Astrocyte (in vitro differentiated cells and primary cell): ENCODE measurements around the gene SGK1. TPM values are rescaled to one million over a fixed set of nuclear protein-coding genes. Genes with fewer than 3 reads are reported as not detected.
A peak's percentile ranks its signal among the peaks of the same experiment; 100 is the strongest.

Experiments
- DNase-seq: peaks from one replicate; pipeline ENCODE4 v3.0.0-alpha.2; 2010; ENCODE audit warnings: low read depth
- FAIRE-seq: peaks from 2 replicates; lab custom pipeline; 2011; peaks lifted over from hg19 to GRCh38; lab: Jason Lieb, UNC
- H2AFZ ChIP-seq: 2 replicates; pipeline ENCODE4 v1.6.0; 2012; ENCODE audit warnings: low read depth, low read length, inconsistent platforms
- H3K27ac ChIP-seq: 2 replicates; pipeline ENCODE4 v1.5.1; 2011; ENCODE audit warnings: low read depth, low read length, inconsistent platforms
- H3K27me3 ChIP-seq: 2 replicates; pipeline ENCODE4 v1.6.0; 2011; ENCODE audit warnings: low read length, inconsistent platforms; ENCODE audit not compliant: insufficient read depth
- H3K36me3 ChIP-seq: 2 replicates; pipeline ENCODE4 v1.5.1; 2011; ENCODE audit warnings: low read length, inconsistent platforms; ENCODE audit not compliant: insufficient read depth
- H3K4me1 ChIP-seq: 2 replicates; pipeline ENCODE4 v1.5.1; 2011; ENCODE audit warnings: low read length, inconsistent platforms; ENCODE audit not compliant: insufficient read depth
- H3K4me2 ChIP-seq: 2 replicates; pipeline ENCODE4 v1.6.0; 2012; ENCODE audit warnings: low read length, inconsistent platforms
- H3K4me3 ChIP-seq: 2 replicates; pipeline ENCODE4 v1.5.1; 2011; ENCODE audit warnings: low read depth, mild to moderate bottlenecking, low read length, inconsistent platforms; ENCODE audit not compliant: insufficient read depth
- H3K79me2 ChIP-seq: 2 replicates; pipeline ENCODE4 v1.6.0; 2012; ENCODE audit warnings: mild to moderate bottlenecking, low read length, inconsistent platforms; ENCODE audit not compliant: insufficient read depth
- H3K9ac ChIP-seq: 2 replicates; pipeline ENCODE4 v1.6.0; 2012; ENCODE audit warnings: mild to moderate bottlenecking, low read length, inconsistent platforms
- H3K9me3 ChIP-seq: 2 replicates; pipeline ENCODE4 v1.5.1; 2012; ENCODE audit warnings: low read depth, mild to moderate bottlenecking, low read length, inconsistent platforms; ENCODE audit not compliant: insufficient read depth
- H4K20me1 ChIP-seq: 2 replicates; pipeline ENCODE4 v1.6.0; 2012; ENCODE audit warnings: low read length, inconsistent platforms; ENCODE audit not compliant: insufficient read depth
- H3K27ac Mint-ChIP-seq: one replicate; pipeline ENCODE4 v1.8.0; 2021; ENCODE audit warnings: mild to moderate bottlenecking, mixed read lengths; ENCODE audit not compliant: unreplicated experiment
- H3K27me3 Mint-ChIP-seq: one replicate; pipeline ENCODE4 v1.8.0; 2021; ENCODE audit warnings: low read depth, mixed read lengths; ENCODE audit not compliant: unreplicated experiment
- H3K36me3 Mint-ChIP-seq: one replicate; pipeline ENCODE4 v1.8.0; 2021; ENCODE audit warnings: low read depth, mixed read lengths; ENCODE audit not compliant: unreplicated experiment
- H3K4me1 Mint-ChIP-seq: one replicate; pipeline ENCODE4 v1.8.0; 2021; ENCODE audit warnings: low read depth, mixed read lengths; ENCODE audit not compliant: unreplicated experiment
- H3K4me3 Mint-ChIP-seq: one replicate; pipeline ENCODE4 v1.8.0; 2021; ENCODE audit warnings: mild to moderate bottlenecking, moderate library complexity, mixed read lengths; ENCODE audit not compliant: unreplicated experiment
- H3K9me3 Mint-ChIP-seq: one replicate; pipeline ENCODE4 v1.8.0; 2021; ENCODE audit warnings: mild to moderate bottlenecking, mixed read lengths; ENCODE audit not compliant: unreplicated experiment
- CTCF ChIP-seq: IDR thresholded peaks from 2 replicates; pipeline ENCODE4 v1.5.1; 2011; ENCODE audit warnings: low read depth, mild to moderate bottlenecking, inconsistent platforms, low read length, moderate library complexity; ENCODE audit not compliant: insufficient read depth
- EZH2 ChIP-seq: IDR thresholded peaks from 2 replicates; pipeline ENCODE4 v1.6.1; 2012; ENCODE audit warnings: mild to moderate bottlenecking, low read length, inconsistent platforms; ENCODE audit not compliant: insufficient read depth
- total RNA-seq: library from RNA; stranded (reverse); gene quantifications from 2 replicates; pipeline ENCODE4 v1.2.1, GENCODE V29; 2021

Gene SGK1
- total RNA-seq, 1 donor from 2014 or later = 117 TPM

- Histone ChIP-seq H3K36me3 (no peaks in the 10 kb centered on the region), H3K9ac (no peak overlapping the region), H3K4me3 (no peak overlapping the region), H3K27me3 (no peaks in the 10 kb centered on the region), H3K4me2 (peak overlapping the region; percentile 16), H3K9me3 (no peaks in the 10 kb centered on the region), H3K27ac (no peak overlapping the region), H4K20me1 (no peaks in the 10 kb centered on the region), H3K79me2 (no peaks in the 10 kb centered on the region), H2AFZ (no peak overlapping the region), H3K4me1 (no peaks in the 10 kb centered on the region)
- H3K27me3 Mint-ChIP-seq = no peaks in the 10 kb centered on the region
- peak; percentile 20 for FAIRE-seq
- H3K9me3 Mint-ChIP-seq = no peaks in the 10 kb centered on the region
- H3K4me3 Mint-ChIP-seq = no peak overlapping the region
- no peaks in the 10 kb centered on the region for H3K36me3 Mint-ChIP-seq
- TF ChIP-seq EZH2 (no peak), CTCF (peak; percentile 71)
- H3K4me1 Mint-ChIP-seq = no peaks in the 10 kb centered on the region
- DNase-seq = peak; percentile 58
- H3K27ac Mint-ChIP-seq = peak overlapping the region; percentile 72
These were observed 194.2 kb downstream of the SGK1 start for GRCh38 chr6:134123666-134124208.

- Histone ChIP-seq H3K4me2 (no peak overlapping the region), H3K4me3 (no peak overlapping the region), H3K27me3 (no peaks in the 10 kb centered on the region), H3K9ac (no peak overlapping the region), H3K27ac (no peak overlapping the region), H4K20me1 (no peaks in the 10 kb centered on the region), H3K36me3 (no peaks in the 10 kb centered on the region), H3K4me1 (no peaks in the 10 kb centered on the region), H3K79me2 (no peaks in the 10 kb centered on the region), H3K9me3 (no peaks in the 10 kb centered on the region), H2AFZ (no peak overlapping the region)
- Mint-ChIP-seq H3K9me3 (no peaks in the 10 kb centered on the region), H3K4me3 (no peak overlapping the region), H3K4me1 (peaks cover 3% of the 10 kb centered on the region), H3K27me3 (no peaks in the 10 kb centered on the region), H3K36me3 (no peaks in the 10 kb centered on the region), H3K27ac (no peak overlapping the region)
- no peak for TF ChIP-seq EZH2
- no peak for TF ChIP-seq CTCF
- DNase-seq (no peak), FAIRE-seq (no peak)
These were observed 195.1 kb downstream of the SGK1 start for GRCh38 chr6:134122775-134123174.

- H3K36me3 Mint-ChIP-seq = no peaks in the 10 kb centered on the region
- FAIRE-seq (no peak), DNase-seq (no peak)
- Histone ChIP-seq H3K9me3 (no peaks in the 10 kb centered on the region), H3K4me1 (peaks cover 4% of the 10 kb centered on the region), H3K27me3 (no peaks in the 10 kb centered on the region), H4K20me1 (no peaks in the 10 kb centered on the region), H3K4me3 (no peak overlapping the region), H3K36me3 (no peaks in the 10 kb centered on the region), H3K79me2 (no peaks in the 10 kb centered on the region), H2AFZ (no peak overlapping the region), H3K9ac (no peak overlapping the region), H3K27ac (no peak overlapping the region), H3K4me2 (no peak overlapping the region)
- TF ChIP-seq CTCF (no peak), EZH2 (no peak)
- H3K4me1 Mint-ChIP-seq = peaks cover 10% of the 10 kb centered on the region
- no peak overlapping the region for H3K27ac Mint-ChIP-seq
- no peaks in the 10 kb centered on the region for H3K9me3 Mint-ChIP-seq
- H3K27me3 Mint-ChIP-seq = no peaks in the 10 kb centered on the region
- no peak overlapping the region for H3K4me3 Mint-ChIP-seq
These were observed 198.4 kb downstream of the SGK1 start for GRCh38 chr6:134119486-134119885.
